ENCODE data around the gene YWHAB.
A peak's percentile ranks its signal among the peaks of the same experiment; 100 is the strongest.
"Not testable (repeated sequence)": the region's sequence is repeated elsewhere in the genome, so short reads cannot be mapped to it uniquely, and the experiment has no call there.

YWHAB gene

GRCh38 chr20:44869471-44869870, 16.0 kb upstream of the YWHAB start:
- no peak for DNase-seq

GRCh38 chr20:44882360-44882759, 3.1 kb upstream of the YWHAB start:
- DNase-seq = not testable (repeated sequence)

GRCh38 chr20:44883214-44883902, 2.1 kb upstream of the YWHAB start:
- no peak for DNase-seq

GRCh38 chr20:44884907-44885391, 556 bp upstream of the YWHAB start:
- no peak for DNase-seq

- DNase-seq = no peak
Observed at GRCh38 chr20:44886266-44886651, 754 bp downstream of the YWHAB start.

- DNase-seq = no peak
Observed at GRCh38 chr20:44886828-44887227, 1.3 kb downstream of the YWHAB start.

GRCh38 chr20:44887466-44887865, 2.0 kb downstream of the YWHAB start:
- DNase-seq = no peak

GRCh38 chr20:44888226-44889103, 3.0 kb downstream of the YWHAB start:
- no peak for DNase-seq

GRCh38 chr20:44891826-44892225, 6.3 kb downstream of the YWHAB start:
- peak in 1 of 2 donors; percentile 24 for DNase-seq

- DNase-seq = no peak
Observed at GRCh38 chr20:44894959-44895358, 9.5 kb downstream of the YWHAB start.

- DNase-seq = no peak
Observed at GRCh38 chr20:44896583-44896982, 11.1 kb downstream of the YWHAB start.

- DNase-seq = no peak
Observed at GRCh38 chr20:44897133-44897532, 11.6 kb downstream of the YWHAB start.

- no peak for DNase-seq
Observed at GRCh38 chr20:44900231-44900854, 14.8 kb downstream of the YWHAB start.

GRCh38 chr20:44901974-44902373, 16.5 kb downstream of the YWHAB start:
- DNase-seq = peak; percentile 8 to 78

- DNase-seq = no peak
Observed at GRCh38 chr20:44904377-44904776, 18.9 kb downstream of the YWHAB start.

GRCh38 chr20:44908987-44909871, 23.7 kb downstream of the YWHAB start:
- DNase-seq = no peak

- peak in 1 of 2 donors; percentile 20 for DNase-seq
Observed at GRCh38 chr20:44909872-44910689, 24.6 kb downstream of the YWHAB start, which contains the start of gene PABPC1L. Gene PABPC1L (plus strand): TSS chr20:44910060. CDS start chr20:44910144, 84 bp downstream.

GRCh38 chr20:44910690-44911262, 25.3 kb downstream of the YWHAB start:
- no peak for DNase-seq

- DNase-seq = no peak
Observed at GRCh38 chr20:44911264-44911921, 25.9 kb downstream of the YWHAB start.

- DNase-seq = no peak
Observed at GRCh38 chr20:44912189-44912588, 26.7 kb downstream of the YWHAB start.

Measured in hippocampal formation (tissue), 2 donors.